Activated T-helper 1 cell treated with anti-CD3 and anti-CD28 coated beads, Interleukin-2, amount 50 U/mL, for 16 hours (primary cell): ENCODE results near the gene HMCN2.
"Not testable (repeated sequence)": the region's sequence is repeated elsewhere in the genome, so short reads cannot be mapped to it uniquely, and the experiment has no call there.

Experiments used
- DNase-seq, 2 donors: peaks; one replicate each; pipeline ENCODE4 v3.0.0-alpha.2; 2020; ENCODE audit warnings: low read depth in 1 of 2, low spot score in 1 of 2

The HMCN2 gene

DNA sequence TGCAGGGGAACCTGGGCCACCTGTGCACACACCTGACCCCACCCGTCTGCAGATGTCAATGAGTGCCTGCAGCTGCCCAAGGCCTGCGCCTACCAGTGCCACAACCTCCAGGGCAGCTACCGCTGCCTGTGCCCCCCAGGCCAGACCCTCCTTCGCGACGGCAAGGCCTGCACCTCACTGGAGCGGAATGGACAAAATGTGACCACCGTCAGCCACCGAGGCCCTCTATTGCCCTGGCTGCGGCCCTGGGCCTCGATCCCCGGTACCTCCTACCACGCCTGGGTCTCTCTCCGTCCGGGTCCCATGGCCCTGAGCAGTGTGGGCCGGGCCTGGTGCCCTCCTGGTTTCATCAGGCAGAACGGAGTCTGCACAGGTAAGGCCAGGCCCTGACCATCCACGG is 164.7 kb downstream of the HMCN2 start:
- no peak for DNase-seq

GRCh38 chr9:130430734-130431535 is 165.4 kb downstream of the HMCN2 start:
- no peak for DNase-seq

DNA sequence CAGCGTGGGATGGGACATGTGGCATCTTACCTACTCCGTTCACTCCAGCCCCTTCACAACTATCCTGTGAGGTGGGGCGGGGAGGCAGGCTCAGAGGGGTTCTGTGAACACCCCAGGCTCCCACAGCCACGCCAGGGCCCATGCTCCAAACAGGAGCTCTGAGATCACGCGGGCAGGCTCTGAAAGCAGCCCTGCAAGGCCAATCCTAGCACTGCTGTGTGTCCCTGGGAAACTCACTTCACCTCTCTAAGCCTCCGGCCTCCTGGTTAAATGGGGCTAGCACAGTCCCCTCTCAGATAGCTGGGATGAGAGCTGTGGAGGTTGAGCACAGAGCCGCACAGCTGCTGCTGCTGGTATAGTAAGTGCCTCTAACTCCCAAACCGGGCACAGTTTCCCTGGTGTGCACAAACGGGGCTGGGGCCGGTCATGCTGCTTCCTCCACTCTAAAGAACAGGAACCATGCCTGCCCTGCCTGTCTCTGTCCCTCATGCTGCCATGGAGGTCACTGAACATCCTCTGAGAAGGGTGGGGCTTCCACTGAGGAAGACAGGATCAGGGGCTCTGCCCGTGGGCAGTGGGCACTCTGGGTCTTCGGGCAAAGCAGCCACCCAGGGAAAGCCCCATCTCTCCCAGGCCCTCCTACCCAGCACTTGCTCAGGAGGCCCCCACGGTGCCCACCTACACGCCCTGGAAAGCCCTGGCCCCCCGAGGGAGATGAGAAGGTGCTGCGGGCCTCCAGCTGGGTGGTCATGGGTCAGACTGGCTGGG is 166.2 kb downstream of the HMCN2 start:
- DNase-seq = no peak

DNA sequence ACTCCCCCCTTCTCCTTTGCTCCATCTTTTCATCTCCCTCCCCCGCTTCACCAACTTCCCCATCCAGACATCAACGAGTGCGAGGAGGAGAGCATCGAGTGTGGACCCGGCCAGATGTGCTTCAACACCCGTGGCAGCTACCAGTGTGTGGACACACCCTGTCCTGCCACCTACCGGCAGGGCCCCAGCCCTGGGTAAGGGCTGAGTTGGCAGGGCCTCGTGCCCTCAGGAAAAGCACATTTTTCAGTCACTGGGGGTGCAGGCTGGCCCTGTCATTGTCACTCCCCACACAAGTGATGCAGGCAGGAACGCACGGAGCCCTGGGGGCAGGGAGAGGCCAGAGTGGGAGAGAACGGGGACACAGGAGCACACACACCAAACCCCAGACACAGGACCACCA is 166.8 kb downstream of the HMCN2 start:
- DNase-seq = no peak

DNA sequence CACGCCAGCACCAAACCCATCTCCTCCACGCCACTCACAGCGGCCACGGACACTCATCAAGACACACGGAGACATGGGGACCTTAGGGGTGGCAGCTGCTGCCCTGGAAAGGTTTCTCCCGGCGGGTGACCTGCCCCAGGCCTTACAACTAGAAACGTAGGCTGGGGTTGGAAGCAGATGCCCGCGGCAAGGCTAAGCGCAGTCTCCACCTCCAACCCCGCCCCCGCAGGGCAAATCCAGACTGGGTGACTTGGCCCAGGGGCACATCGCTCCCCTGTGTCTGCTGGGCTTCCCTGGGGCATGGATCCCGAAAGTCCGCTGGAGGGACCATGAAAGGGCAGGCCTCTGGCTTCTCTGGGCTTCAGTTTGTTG is 167.2 kb downstream of the HMCN2 start:
- DNase-seq = no peak

DNA sequence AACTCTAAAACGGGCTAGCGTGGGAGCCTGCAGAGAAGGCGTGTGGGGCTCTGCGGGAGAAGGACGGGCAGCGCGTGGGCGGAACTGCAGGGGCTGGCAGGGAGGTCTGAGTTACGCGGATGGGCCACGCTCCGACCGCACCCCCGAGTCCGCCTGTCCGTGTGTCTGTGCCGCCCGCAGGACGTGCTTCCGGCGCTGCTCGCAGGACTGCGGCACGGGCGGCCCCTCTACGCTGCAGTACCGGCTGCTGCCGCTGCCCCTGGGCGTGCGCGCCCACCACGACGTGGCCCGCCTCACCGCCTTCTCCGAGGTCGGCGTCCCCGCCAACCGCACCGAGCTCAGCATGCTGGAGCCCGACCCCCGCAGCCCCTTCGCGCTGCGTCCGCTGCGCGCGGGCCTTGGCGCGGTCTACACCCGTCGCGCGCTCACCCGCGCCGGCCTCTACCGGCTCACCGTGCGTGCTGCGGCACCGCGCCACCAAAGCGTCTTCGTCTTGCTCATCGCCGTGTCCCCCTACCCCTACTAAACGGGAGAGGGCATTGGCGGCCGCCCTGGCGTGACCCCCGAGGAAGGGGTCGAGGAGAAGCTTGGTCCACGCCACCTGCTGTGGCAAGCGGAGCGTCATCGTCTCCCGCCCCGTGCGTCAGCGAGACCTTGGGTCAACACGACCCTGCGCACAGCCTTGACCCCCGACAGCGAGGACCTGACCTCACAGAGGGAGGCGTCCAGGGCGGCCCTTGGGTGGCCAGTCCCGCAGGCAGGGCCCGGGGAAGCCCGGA is 167.8 kb downstream of the HMCN2 start:
- no peak for DNase-seq

GRCh38 chr9:130433947-130434262 is 168.3 kb downstream of the HMCN2 start:
- DNase-seq = no peak

GRCh38 chr9:130434656-130435055 is 169.1 kb downstream of the HMCN2 start:
- DNase-seq = not testable (repeated sequence)

GRCh38 chr9:130437011-130437789 is 171.6 kb downstream of the HMCN2 start:
- no peak for DNase-seq

- DNase-seq = no peak
Measured at GRCh38 chr9:130438382-130438981, 172.9 kb downstream of the HMCN2 start.

DNA sequence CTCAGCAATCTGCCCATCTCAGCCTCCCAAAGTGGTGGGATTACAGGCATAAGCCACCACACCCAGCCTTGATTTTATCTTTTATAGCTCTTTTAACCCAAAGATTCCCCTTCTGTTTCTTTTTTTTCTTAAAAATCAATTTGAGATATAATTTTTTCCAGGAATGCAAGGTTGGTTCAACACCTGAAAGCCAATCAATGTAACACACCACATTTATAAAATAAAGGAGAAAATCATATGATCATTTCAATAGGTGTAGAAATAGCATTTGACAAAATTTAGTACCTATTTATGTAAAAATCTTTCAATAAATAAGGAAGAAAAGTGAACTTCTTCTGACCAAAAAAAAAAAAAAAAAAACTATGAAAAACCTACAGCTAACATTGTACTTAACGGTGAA is 175.5 kb downstream of the HMCN2 start:
- no peak for DNase-seq

GRCh38 chr9:130442746-130443455 is 177.3 kb downstream of the HMCN2 start:
- no peak for DNase-seq

DNA sequence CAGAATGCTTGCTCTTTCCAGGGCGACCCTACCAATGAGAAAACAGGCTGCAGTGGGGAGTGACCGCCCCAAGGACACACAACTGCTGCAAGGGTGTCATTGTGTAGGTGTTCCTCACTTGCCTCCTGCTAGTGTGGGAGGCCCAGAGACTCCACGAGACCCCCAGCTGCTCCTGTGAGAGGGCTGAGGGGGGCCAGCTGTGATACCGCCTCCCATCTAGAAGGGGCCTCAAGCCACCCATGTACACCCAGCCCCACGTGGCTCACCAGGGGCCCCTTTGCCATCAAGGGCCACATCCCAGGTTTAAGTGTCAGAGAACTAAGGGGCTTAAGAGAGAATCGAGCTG is 177.9 kb downstream of the HMCN2 start:
- no peak for DNase-seq

DNA sequence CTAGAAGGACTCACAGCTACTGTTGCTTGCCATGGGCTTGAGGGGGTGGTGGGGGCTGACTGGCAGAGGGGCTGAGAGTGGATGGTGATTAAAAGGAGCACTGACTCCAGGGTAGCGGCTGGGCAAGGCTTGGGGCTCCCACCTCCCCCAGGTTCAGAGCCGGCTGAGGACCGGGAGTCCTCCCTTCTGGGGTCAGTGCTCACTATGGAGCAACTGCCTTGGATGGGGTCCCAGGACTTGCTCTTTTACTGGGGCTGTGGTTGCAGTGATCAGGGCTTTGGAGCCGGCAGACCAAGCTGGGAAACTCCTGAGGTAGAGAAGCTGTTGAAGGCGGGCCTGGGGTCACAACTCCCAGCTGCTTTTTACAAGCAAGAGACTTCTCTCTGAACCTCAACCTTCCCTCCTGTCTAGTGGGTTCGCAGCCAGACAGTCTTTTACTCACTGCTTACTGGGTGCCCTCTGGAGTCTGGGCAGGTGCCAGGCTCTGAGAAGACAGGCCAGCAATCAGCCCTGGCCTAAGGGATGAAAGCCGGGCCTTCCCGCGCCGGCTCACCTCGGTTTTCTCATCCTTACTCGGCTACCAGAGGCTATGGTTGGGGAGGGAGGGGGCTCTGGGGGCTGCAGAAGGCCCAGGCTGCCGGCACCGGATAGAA is 178.4 kb downstream of the HMCN2 start:
- no peak for DNase-seq

DNA sequence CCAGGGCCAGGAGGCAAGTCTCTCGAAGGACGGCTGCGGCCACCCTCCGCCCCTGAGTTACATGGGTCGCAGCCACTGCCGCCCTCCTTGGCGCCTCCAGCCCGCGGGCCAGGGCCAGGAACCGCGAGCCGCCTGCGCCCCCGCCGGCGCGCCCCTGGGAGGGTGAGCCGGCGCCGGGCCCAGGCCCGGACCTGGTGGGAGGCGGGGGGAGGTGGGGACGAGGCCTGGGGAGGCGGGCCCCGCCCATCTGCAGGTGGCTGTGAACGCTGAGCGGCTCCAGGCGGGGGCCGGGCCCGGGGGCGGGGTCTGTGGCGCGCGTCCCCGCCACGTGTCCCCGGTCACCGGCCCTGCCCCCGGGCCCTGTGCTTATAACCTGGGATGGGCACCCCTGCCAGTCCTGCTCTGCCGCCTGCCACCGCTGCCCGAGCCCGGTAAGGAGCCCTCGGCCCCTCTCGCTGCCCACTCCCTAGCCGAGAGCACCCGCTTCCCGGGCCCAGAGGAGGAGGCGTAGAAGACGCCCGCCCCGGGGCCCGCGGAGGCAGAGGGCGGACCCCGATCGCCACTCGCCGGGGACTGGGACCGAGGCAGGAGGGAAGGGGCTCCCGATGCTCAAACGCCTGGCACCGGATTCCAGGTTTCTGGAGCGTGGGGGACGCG is 179.1 kb downstream of the HMCN2 start, which contains the start of gene ASS1:
TSS of gene ASS1 (plus strand) at position 397 of the 657 bp plus-strand sequence. CDS start 7,268 bp downstream, outside the sequence.
- DNase-seq = peak in 1 of 2 donors; percentile 13

DNA sequence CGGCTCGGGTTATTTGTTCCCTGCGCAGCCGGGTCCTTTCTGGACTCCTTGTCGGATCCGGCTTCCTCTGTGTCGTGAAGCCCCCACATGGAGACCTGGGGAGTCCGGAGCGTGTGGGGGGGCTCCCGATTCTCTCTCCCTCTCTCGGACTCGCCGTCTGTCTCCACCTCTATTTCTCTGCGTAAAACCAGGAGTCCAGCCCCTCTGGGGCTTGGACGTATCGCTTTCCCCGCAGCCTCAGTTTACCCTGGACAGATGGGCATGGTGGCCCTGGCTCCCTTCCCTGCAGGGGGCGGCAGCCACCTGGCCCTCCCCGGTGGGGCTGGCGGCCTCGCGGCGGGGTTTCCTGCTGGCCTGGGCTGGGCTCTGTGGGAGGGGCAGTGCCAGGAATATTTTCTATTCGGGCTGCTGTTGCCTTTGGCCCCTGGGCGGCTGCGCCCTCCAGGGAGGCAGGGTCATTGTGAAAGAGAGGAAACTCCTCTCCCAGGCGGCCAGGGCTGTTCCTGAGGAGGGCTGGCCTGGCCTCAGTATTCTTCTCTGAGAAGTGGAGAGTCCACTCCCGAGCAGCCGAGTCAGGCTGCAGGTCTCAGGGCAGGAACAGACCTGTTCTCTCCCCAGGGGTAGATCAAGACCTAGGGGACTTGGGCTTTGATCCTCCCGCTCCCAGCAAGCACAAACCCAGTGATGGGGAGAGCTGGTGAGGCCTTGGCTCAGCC is 179.9 kb downstream of the HMCN2 start:
- no peak for DNase-seq

DNA sequence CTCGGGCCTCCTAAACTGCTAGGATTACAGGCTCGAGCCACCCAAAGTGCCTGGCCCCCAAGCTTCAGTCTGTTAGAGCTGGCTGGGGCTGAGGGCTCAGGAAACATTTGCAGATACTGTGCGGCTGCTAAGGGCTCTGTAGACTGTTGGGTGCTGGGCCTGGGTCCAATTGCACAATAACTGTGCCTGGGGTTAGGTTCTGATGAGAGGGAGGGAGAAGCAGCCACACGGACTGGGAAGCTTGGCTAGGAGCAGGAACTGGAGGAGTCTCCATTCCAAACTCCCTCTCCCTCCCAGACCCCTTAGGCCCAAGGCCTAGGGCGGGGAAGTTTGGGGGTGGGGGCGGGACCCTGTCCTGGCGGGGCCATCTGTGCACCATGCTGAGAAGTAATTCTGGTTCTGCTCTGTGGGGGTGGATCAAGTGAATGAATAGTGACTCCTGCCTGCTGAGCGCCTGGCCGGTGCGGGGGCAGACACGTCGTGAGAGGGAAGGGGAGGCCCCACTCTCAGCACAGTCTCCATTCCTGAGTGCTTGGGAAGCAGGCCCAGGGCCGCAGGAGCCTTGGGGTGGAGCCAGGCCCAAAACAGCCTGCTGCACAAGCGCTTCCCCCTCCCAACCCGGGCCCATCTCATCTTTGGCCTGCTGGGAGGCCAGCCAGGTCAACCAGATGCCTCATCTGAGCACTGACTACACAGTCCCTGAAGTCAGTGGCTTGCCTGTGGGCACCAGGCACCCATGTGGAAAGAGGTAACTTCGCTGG is 180.7 kb downstream of the HMCN2 start:
- no peak for DNase-seq
